CD4-positive, alpha-beta T cell treated with Interleukin-4 for 1 hour (primary cell): Measurements from ENCODE around the gene HOXC4.
A peak's percentile ranks its signal among the peaks of the same experiment; 100 is the strongest.

Experiments used
- DNase-seq, 2 donors: peaks; one replicate each; pipeline ENCODE4 v3.0.0-alpha.2; 2020 to 2022

Gene HOXC4

DNA sequence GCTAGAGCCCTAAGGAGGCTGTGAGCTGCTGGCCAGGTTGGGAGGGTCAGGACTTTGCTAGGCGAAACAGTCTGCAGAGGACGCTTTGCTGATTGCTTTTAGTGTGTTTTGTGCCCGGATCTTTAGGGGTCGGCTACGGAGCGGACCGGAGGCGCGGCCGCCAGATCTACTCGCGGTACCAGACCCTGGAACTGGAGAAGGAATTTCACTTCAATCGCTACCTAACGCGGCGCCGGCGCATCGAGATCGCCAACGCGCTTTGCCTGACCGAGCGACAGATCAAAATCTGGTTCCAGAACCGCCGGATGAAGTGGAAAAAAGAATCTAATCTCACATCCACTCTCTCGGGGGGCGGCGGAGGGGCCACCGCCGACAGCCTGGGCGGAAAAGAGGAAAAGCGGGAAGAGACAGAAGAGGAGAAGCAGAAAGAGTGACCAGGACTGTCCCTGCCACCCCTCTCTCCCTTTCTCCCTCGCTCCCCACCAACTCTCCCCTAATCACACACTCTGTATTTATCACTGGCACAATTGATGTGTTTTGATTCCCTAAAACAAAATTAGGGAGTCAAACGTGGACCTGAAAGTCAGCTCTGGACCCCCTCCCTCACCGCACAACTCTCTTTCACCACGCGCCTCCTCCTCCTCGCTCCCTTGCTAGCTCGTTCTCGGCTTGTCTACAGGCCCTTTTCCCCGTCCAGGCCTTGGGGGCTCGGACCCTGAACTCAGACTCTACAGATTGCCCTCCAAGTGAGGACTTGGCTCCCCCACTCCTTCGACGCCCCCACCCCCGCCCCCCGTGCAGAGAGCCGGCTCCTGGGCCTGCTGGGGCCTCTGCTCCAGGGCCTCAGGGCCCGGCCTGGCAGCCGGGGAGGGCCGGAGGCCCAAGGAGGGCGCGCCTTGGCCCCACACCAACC, 23.9 kb upstream of the HOXC4 start:
- no peak for DNase-seq

DNA sequence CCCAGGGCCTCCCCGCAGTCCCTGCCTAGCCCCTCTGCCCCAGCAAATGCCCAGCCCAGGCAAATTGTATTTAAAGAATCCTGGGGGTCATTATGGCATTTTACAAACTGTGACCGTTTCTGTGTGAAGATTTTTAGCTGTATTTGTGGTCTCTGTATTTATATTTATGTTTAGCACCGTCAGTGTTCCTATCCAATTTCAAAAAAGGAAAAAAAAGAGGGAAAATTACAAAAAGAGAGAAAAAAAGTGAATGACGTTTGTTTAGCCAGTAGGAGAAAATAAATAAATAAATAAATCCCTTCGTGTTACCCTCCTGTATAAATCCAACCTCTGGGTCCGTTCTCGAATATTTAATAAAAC, 23.2 kb upstream of the HOXC4 start:
- no peak for DNase-seq

DNA sequence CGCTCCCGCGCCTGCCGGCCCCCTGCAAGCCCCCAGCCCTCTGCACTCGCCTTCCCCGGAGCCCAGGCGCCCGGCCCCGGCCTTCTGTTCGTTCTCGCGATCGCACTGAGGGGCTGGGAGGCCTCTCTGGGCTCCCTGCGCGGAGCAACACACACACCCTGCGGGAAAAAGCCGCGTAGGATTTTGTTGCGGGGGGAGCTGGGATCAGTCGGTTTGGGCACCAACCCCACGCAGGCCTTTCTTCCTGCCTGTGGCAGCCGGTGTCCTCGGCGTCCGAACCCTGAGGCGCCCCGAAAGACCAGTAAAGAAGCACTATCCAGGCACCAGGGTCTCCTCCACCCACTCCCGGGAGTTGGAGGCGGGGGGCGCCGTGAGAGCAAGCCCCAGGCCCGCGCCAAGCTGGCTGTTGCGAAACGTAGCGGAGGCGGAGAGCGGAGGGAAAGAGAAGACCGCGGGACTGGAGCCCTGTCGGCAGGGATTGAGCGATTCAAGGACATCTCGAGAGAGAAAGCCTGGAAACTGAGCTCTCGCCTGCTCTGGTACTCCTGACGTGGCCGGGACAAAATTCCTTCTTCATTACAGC, 22.7 kb upstream of the HOXC4 start:
- no peak for DNase-seq

DNA sequence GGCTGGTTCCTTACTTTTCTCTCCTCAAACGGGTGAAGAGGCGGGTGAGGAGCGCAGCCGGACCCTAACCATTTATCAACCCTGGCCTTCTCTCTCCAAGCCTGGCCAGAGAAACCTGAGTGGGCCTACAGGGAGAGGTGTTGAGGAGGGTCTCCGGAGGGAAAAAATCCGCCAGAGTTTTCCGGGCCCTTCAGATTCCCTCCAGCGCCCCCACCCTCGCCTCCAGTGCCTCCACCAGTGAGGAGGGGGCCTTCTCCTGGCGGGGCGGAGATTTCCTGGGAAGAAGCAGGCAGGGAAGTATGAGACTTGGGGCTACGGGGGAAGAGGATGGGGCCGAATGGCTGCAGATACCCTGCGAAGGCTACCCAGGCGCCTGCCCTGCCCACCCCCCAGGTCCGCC, 22.2 kb upstream of the HOXC4 start:
- no peak for DNase-seq

DNA sequence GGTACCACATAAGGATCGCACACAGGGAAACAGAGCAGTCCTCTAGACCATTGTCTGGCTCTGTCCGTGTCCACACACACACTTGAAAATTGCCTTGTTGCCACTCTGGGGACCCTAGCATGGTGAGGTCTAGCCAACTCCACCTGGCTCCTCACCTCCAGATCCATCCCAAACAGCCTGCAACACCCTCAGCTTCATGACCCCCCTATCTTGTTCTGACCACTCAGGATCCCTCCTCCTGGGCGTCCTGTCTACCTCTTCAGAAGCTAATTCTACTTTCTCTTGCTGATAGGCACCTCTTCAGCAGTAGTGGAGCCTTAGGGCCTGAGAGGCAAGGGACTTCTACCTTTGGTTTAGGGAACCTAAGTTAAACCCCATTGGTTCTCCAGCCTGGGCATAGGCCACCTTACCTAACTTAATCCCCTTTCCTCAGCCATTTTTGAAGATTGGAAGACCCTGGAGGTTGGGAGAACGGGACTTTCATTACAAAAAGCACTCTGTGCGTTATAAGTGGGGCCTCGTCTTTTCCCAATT, 21.5 kb upstream of the HOXC4 start:
- DNase-seq = no peak

DNA sequence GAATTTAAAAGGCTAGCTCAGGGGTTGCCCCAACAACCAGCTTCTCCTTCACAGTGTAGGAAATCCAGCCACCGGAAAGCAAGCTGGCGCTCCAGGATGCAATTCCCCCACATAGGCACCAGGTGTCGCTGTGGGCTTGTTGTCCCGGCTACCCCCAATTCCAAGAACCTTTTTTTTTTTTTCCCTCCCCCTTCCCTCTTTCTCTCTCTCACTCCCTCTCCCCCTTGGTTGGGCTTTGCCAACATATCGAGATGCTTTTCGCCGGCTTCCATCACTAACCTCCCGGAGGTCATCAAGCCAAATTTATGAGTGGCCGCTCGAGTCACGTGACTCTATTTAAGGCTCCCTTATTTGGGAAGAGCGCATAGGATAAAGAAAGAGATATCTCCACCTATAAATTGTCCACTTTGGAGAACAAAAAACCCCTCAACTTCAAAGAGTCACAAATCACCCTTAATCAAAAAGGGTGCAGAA, 21.0 kb upstream of the HOXC4 start, which contains the start of gene HOXC5:
HOXC5 (plus strand) TSS at position 424 of the 474 bp plus-strand sequence. CDS start 73 bp downstream, outside the sequence.
- peak; percentile 67 to 69 for DNase-seq

DNA sequence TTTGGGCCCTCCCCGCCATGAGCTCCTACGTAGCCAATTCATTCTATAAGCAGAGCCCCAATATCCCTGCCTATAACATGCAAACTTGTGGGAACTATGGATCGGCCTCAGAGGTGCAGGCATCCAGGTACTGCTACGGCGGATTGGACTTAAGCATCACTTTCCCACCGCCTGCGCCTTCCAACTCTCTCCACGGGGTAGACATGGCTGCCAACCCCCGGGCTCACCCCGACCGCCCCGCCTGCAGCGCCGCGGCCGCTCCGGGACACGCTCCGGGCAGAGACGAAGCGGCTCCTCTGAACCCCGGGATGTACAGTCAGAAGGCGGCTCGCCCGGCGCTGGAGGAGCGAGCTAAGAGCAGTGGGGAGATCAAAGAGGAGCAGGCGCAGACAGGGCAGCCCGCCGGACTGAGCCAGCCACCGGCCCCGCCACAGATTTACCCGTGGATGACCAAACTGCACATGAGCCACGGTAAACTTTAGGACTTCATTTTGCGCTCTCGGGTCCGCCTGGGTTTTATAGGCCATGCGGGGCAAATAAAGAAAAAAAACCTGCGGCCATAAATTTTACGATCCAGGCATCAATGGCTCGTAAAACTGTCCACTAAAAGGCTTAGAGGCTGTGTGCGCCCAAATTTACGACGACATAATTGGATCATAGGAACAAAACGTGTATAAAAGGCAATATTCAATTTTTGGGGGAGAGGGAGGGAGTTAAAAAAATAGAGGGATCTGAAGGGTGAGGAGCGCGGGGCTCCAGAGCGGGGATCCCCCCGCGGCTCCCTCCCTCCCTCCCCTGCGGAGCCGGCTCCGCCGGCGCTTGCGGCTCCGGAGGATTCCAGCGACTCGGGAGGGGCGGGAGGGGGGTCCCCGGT, 20.3 kb upstream of the HOXC4 start:
- DNase-seq = no peak

DNA sequence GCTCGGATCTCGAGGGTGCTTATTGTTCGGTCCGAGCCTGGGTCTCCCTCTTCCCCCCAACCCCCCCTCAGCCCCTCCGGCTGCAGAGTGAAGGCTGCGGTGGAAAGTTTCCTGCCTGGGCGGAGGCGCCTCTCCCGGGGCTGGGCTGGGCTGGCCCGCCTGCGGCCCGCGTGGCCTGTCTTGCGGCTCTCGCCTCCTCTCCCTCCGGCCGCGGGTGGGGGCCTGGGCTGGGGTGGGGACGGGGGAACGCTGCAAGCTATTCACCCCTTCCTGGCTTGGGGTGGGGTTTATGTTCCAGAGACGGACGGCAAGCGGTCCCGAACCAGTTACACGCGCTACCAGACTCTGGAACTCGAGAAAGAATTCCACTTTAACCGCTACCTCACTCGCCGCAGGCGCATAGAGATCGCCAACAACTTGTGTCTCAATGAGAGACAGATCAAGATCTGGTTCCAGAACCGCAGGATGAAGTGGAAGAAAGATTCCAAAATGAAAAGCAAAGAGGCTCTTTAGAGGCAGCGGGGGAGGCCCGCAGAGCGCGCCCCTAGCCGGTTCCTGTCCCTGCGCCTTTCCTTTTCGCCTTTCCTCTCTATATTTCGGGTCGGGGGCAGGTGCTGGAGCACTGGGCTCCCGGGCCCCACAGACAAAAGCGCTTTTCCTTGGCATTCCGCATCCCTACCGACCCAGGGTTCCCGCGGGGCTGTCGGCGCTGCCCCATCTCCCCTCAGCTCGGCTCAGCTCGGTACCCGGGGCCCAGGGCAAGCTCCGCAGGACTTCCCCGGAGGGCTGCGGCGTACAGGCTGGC, 19.5 kb upstream of the HOXC4 start:
- DNase-seq = no peak

DNA sequence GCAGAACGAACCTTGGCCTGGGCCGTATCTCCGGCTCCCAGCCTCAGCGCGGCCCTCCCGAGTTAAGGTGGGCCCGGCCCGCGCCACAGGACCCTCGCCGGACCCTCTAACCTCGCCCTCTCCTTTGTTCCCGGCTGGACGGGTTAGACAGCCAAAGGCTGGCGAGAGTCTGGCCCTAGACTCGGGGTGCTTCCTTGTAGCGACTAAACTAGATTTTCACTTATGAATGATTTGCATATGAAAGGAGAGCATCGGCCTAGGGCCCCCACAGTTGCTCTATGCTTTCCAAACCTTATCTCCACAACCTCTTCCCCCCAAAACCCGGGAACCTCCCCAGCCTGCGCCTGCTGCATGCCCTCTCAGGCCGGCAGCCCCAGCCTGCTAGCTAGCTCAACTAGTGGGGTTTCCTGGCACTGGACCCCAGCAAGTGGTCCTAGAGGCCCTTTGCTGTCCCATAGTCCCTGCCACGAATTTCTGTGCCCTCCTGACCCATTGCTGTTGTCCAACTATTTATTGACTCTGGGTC, 18.8 kb upstream of the HOXC4 start:
- DNase-seq = no peak

DNA sequence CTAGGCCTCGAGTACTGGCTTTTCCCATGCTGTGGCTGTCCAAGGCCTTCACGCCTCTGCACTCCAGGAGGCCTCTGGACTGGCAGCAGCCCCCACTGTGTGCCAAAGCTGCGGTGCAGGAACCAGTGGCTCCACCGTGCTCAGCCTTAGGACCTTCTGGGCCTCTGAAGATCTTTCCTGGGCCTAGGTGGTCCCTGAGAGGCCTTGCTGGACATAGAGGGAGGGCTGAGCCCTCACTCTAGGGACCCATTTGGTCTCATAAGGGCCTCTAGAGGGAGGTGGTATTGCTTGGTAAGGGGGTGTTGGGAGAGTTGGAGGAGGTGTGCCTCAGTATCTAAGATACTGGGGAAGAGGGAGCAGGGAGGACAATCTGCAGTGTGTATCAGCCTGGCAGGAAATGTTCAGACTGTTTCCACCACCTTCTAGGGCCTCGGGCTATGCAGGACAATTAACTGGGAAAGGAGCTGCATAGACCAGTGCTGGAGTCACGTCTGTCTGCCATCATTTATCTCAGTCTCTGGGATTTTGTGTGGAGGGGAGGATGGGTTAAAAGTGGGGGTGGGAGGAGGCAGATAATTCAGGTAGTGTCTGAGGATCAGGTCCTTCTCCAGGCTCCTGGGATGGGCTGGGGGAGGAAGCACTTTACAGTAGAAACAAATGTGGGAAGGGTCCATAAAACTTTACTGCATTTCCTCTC, 17.9 kb upstream of the HOXC4 start:
- no peak for DNase-seq

DNA sequence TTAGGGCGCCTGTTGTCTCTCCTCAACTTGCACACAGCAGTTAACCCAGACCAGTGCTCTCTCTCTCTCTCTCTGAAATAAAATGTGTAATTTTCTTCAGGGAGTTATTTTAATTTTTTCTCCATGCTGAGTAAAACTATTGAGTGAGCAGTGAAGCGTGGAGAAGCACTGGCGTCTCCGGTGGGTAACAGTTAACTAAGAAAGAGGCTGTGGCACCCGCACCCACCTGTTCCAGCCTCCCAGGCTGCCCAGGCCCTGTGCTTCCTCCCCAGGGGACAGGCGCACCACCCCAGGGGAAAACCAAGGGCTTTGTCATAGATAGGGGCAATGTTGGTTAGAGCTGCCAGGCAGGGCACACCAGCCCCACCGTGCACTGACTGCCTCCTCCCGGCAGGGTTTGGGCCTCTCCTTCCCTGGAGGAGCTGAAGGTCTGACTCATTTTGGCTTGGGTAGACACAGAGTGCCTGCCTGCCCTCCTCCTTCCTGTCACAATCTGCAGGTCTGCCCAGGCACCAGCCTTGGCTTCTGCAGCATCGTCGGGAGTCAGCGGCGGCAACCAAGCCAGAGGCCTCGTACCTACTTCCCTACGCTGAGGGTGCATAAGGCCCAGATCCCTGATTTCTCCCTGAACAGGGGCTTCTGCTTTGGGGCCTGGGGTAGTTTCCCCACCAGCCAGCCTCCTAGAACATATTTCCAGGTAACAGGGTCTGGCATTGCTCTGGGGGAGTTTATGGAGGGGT, 16.8 kb upstream of the HOXC4 start:
- DNase-seq = no peak

DNA sequence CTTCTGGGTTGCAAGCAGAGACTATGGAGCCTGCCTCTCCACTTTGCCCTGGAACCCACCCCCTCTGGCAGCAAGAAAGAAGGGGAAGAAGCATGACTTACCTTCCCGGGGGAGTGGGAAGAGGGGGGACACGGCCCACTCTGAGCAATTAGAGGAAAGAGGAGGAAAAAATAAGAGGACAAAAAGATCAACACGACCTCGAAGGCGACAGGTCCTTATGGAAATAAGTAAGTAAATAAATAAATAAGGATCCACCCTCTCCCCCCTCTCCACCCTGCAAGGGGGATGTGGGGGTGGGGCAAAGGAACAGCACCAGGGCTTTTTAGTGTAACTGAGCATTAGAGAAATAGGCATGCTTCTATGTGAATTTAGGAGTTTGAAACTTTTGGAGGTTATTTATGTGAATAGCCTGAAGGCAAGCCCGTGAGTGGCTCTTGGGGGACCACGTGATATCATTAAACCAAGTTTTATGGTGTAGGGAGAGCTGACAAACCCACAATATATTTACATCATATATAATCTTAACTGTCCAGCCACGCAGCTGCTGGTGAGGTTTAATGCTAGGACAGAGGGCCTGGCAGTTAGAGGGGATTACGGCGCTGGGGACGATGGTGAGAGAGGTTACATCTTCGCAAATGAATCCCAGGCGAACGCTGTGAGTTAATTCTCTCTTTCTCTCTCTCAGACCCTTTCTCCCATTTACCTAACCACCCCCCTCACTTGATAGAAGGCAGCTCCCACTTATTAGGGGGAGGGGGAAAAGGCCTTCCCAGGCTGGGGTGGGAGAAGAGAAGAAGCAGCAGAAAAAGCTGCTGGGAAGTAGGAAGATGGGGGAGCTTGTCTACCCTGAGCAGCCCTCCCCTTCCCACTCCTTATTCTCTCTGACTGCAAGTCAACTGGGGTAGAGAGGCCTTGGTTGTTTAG, 16.0 kb upstream of the HOXC4 start:
- no peak for DNase-seq

DNA sequence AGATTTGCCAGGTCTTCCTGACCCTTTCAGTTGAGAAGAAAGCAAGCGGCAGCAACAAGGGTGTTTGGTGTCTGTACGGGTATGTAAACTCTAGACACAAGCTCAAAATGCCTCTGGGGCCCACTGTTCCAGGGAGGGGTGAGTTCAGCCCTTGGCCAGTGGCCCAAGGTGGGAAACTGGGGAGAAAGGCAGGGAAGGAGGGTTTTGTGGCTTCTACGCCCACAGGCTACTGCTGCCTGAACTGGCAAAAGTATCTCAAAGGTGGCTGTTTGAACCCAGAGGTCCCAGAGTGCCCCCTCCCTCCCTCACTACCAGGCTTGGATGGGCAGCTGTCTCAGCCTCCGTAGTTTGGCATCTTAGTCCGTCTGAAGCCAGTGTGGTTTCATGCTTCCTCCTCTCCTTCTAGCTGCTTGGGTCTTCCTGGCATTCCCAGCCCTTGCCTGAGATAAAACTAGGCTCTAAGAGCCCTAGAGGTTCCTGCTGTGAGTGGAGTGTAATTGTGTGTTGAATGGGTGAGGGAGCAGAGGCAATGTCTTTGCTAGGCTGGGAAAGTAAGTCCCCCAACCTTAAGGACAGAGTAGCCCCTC, 15.3 kb upstream of the HOXC4 start:
- DNase-seq = no peak

DNA sequence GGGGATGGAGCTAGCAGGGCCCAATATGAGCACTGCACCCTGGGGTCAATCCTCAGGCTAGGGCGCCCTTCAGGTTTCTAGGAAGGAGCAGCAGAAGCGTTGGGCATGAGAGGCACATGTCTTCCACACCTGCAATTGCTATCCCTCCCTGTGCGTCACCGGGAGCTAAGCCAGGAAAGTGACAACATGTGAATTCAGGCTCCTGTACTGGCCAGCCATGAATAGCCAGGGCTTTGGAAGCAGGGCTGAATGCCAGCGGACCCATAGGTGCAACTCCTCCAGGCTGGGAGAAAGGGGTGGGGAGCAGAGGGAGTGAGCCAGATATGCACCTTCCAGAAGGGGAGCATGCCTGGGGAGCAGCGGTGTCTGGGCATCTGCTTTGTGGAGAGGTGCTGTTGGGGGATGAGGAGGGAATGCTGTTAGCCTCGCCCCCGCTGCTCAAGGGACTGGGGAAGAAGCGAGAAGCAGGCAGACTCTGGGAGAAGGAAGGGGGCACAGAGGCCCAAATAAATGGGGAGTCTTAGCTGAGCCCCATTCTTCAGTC, 14.7 kb upstream of the HOXC4 start:
- no peak for DNase-seq

DNA sequence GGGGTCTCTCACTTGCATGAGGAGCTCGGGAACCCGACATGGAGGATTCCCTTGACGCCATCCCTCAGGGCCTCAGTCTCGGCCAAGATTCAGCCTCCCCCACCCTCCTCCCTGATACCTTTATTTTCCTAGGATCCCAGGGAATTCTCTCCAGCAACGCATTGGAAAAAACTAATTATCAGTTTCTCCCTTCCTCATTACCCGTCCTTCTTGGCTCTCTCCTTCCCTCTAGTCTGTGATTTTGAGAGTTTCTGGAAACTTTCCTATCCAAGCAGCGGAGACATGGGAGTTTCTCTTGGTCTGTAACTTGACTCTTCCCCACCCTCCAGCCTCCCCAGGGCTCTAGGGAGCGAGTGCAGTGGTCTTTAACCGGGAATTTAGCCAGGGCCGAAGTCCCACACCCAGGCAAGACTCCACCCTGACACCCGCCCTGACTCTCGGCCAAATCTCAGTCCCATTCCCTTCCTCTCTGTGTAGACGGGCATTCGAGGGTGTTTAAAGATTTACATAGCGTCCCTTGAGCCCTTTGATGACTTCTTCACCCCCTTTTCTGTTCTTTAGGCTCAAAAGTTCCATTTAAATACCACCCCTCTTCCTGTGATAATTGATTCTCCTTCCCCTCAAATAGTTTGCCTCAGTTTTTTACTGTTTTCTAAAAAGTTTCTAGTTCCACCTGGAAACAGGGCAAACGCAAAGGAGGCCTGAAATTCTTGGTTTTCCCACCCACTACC, 14.1 kb upstream of the HOXC4 start:
- DNase-seq = no peak

DNA sequence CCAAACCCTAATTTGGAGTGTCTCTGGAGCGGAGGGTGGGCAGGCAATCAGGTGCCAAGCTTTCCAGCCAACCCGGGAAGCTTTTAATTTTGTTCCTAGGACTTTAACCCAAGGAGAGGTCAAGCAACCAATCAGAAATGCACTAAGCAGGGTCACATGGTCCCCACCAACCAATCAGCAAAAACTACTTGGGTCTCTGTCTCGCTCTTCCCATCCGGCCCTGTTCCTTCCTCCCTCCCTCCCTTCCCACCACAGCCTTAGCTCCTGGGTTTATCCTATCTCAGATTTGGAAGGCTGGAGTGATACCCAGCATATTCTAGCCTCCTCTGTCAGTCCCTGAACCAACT, 13.5 kb upstream of the HOXC4 start:
- DNase-seq = no peak

DNA sequence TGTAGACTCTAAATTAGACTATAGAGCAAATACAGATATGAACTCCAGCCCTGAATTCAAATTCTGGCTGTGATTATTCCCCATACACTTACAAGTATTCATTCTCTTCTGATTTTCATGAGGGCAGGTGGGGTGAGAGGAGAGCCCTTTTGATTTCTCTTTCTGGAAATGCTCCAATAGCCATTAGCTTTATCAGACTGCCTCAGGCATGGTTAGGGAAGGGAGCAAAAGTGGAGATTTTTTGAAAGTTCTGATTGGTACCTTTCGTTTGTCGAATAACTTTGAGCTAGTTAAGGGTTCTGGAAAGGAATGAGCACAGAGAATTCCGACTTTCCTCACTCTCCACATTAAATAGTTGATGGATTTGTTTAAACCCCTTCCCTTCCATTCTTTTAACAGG, 13.0 kb upstream of the HOXC4 start:
- no peak for DNase-seq

DNA sequence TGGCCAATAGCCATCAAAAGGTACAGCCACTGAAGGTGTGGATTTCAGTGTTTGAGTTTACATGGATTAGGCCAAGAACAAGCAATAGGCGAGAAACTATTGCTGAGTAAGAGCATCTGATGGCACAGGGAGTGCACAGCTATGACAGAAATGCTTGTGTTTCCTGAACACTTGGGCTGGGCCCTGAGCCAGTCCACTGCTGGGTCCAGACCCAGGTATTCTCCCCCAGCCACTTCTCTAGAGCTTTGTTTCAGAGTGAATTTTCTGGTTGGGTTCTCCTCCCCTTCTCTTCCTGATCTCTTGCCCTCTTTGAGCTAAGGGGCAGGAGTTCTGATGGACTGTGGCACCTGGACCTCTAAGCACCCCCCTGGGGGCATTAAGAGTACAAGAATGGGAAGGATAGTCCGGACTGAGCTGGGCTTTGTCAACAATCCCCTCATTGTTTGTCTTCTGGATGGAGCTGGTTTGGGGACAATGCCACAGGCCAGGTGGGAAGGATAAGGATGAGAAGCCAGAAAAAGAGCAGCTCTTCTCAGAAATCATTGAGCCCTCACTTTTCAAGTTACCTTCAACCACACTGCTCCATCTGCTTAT, 12.4 kb upstream of the HOXC4 start:
- no peak for DNase-seq
